Activated gamma-delta T cell treated with anti-CD3 and anti-CD28 coated beads, Interleukin-2, amount 50 U/mL, for 16 hours (primary cell): Measurements from ENCODE around the gene ANO6.

Source experiments
- DNase-seq: peaks from one replicate; pipeline ENCODE4 v3.0.0-alpha.2; 2020; ENCODE audit warnings: low read depth

ANO6 gene

DNA sequence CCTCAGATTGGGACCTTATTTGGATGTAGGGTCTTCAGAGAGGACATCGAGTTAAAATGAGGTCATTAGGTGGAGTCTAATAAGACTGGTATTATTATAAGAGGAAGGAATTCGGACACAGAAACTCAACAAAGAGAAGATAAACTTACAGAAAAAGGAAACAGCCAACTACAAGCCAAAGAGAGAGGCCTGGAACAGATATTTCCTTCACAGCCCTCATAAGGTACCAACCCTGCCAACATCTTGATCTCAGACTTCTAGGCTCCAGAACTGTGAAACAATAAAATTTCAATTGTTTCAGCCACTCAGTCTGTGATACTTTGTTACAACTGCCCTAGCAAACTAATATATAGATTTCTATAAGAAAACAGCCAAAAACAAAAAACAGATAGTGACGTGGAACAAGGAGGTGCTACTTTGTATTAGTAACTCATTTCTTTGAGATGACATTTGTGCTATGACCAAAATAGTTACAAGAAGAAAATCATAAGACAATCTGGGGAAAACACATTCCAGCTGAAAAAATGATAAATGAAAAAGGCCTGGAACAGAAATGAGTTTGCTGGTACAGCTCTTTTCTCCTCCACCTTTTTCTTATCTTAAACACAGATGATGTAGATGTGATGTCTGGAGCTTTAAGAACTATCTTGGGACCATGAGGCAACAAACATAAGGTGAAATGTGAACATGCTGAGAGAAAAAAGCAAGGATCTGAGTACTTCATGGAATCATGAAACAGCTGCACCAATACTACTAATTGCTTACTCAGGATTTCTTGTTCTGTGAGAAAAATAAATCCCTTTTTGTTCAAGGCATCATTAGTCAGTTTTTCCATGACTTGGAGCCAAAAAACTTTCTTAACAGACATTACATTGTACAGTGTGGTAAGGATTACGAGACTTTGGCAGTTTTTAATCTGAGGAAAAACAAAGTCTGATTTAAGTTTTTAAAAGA lies 243.2 kb downstream of the ANO6 start:
- DNase-seq, result no peak

DNA sequence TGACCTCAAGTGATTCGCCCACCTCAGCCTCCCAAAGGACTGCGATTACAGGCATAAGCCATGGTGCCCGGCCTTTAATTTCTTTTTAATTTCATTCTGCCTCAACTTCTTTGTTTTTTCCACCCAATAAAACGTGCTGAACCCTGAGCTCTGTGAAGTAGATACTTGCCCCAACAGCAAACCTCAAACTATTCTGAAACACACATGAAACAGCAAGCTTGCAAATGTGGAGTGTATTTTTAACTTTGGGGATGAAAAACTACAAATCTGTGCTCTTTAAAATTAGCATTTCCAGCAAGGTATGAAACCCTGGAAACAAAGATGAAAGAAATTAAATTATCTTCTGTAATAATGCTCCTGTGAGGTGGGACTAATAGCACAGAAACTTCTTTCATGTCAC lies 246.6 kb downstream of the ANO6 start:
- DNase-seq, result no peak

DNA sequence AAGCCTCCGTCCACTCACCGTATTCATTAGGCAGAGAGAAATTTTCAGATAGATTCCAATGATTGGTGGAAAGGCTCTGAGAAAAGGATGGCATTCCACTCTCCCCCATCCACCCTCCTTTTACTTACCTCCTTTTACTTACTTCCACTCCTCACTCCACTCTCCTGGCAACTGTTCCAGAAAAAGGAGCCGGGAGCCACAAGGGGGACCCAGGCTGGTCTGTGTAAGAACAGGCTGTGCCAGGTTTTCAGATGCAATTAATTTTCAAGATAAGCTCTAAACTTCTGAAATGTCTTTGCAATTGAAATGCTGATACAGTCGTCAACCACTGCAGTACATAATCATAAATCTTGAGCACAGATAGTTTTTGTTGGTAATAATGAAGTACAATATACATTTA lies 248.8 kb downstream of the ANO6 start:
- no peak for DNase-seq

DNA sequence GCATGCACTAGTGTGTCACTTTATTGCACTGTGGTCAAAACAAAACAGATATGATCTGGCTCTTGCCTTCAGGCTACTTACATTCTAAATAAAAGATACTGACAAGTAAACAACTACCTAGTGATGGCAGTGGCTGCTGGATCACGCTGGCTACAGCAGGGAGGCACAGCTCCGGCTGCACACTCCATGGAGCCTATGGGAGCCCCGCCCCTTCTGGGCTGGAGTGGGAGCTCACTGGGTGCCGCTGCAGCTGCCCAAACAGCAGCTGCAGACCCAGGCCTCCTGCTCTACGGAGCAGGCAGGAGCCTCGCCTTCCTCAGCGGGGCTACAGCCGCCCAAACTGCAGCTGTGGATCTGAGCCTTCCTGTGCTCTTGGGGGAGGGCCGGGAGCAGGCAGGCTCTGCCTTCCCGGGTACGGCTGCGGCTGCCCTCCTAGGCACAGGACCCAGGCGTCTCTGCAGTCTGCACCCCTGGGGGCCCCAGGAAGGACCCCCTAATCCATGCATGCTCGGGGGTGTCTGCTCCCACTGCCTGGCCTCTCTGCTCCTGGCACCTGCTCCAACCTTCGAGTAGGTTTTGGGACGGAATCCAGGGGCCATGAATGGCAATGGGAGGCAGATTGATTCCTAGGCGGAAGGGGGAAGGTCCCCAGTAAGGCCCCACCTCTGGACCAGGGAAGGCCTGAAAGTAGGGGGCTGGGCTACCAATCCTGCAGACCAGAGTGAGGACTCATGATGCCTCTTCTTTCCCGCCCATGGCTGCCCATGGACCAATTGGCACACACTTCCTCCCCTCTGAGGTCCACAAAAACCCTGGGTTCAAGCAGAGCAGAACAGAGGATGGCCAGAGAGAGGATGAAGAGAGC lies 253.1 kb downstream of the ANO6 start:
- no peak for DNase-seq

DNA sequence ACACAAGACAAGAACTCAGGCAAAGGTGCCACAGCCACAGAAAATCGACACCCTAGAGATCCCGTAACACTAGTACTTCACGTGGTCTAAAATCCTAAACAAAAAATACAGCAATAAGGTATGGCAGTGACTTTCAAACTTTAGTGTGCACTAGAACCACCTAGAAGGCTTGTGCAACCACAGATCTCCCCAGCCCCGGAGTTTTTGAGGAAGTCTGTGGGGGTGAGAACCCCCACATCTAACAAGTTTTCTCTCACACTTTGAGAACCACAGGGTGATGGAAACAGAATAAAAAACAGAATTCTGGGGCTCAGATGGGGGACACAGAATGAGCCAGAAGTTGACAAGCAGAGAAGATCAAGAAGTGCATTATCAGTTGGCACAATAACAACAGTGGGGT lies 254.0 kb downstream of the ANO6 start:
- no peak for DNase-seq

DNA sequence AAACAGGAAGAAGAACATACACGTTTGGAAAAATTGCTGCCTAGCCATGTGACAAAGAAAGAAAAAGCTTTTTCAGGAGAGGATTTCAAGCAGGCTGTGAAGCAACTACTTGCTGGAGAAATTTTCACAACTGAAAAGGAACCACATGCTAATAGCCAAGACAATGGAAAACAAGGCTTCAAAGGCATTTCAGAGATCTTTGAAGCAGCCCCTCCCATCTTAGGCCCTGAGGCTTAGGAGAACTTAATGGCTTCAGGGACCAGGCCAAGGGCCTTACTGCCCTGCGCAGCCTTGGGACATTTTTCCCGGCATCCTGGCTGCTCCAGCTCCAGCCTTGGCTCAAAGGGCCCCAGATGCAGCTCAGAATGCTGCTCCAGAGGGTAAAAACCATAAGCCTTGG lies 257.7 kb downstream of the ANO6 start:
- no peak for DNase-seq

DNA sequence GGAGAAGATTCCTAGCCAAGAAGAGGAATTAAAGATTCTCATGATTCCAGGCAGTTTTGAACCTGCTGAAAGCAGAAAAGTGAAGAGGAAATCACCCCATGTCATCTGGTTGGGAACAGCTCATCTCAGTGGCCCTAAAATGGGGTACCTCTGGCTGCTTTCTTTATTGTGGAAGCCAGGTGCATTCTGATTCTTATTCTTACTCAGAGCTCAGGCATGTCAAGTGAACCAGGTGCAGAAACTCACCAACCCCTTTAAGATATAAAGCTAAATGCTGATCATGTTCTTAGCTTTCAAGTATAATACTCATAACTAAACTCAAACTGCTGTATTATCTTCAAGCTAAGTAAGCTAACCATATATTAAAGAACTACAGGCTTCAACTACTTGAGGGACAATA lies 259.7 kb downstream of the ANO6 start:
- no peak for DNase-seq

DNA sequence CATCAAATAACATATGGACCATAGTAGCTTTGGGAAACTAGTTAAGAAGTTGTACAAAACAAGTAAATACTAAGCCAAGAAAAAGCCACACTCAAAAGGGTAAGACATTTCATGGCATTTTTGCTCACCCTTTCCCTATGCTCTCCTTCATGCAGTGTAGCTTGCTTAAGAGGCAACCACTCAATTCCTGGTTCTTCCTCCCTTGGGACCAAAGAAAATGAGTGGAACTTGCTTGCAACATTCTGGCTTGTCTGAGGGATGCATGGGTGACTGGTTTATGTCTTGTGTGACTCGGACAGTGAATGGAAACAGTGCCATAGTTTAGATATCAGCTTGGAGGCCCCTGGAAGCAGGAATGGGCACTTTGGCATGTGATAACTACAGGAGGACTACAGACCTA lies 261.6 kb downstream of the ANO6 start:
- no peak for DNase-seq

DNA sequence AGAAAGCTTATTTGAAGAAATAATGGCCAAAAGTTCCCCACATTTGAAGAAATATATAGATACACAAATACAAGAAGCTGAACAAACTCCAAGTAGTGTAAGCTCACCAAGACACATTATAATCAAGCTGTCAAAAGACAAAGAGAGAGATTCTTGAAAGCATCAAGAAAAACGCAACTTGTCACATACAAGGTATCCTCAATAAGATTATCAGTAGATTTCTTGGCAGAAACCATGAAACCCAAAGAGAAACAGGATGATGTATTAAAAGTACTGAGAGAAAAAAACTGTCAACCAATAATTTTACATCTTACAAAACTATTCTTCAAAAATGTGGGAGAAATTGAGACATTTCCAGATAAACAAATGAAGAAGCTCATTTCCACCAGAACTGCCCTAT lies 263.0 kb downstream of the ANO6 start:
- DNase-seq, result no peak

DNA sequence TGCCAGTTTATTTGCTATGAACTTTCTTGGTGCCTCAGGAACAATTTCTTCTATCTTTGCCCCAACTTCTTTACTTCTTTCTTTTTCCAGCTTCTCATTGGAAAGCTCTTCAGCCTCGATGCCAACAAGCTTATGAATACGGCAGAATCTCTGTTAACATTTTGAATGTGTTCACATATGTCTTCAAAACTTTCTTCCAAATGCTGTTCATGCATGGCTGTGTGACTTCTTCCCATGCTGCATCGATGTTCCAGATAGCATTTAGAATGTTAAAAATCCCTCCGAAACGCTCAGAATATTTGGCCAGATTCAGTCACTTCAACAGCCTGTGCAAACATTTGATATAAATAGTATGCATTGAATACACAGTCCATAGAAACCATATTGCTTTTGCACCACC lies 265.9 kb downstream of the ANO6 start:
- no peak for DNase-seq

DNA sequence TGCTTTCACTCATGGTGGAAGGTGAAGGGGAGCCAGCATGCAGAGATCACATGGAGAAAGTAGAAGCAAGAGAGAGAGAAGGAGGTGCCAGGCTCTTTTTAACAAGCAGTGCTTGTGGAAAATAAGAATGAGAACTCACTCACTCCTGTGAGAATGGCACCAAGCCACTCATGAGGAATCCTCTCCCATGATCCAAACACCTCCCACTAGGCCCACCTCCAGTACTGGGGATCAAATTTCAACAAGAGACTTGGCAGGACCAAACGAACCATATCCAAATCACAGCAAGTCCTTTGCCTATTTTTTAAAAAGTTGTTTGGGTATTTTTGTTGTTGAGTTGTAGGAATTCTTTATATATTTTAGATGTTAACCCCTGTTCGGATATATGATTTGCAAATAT lies 267.7 kb downstream of the ANO6 start:
- no peak for DNase-seq
